ENCODE data around the gene ELOVL3.

Gene ELOVL3

DNA sequence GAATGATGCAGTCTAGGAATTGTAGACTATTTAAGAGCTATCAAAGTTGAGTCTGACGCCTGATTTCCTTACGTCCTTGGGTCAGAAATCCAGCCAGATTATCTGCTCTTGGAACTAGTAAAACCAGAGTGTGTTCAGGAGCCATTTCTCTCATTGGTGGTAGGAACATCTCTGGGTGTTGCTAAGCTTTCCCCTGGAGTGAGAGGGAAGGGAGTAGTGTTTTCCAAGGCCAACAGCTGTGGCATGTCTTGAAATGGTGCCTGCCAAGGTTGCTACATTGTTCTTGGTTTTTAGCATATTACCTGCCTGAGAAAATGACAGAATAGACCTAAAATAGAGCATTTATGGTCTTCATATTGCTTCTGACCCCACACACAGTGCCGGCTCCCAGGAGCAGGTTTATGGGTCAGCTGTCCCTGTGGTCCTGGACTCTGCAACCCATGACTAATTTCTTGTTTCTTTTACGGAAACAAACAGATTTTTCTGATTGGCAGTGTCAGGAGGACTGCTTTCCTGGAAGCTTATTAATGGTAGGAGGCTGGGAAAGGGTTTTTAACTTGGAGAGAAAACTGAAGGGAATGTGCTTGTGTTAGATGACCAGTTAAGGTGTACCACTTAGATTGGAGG, 36.8 kb downstream of the ELOVL3 start:
- DNase-seq (ENCODE audit: insufficient read length) = no peak

DNA sequence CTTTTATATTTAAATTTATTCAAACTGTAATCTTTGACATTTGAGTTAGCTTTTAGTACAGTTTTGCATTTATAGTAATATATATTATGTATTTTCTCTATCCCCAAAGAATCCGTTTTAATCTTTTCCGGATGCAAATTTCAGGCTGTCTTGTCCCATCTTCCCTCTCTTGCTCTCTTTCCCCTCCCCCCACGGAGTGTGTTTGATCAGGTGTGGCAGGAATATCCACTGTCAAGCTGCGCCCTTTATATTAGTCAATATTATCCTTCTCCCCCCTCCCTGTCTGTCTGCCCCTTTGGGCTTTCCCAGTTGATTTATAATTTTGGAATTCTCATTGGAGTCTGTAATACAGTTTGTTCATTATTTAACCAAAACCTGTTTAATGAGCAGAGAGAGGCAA, 38.3 kb downstream of the ELOVL3 start:
- FAIRE-seq (no peak), DNase-seq (ENCODE audit: insufficient read length) (no peak)
- no peak for TF ChIP-seq POLR2AphosphoS5 (IDR thresholded peaks at IDR 0.05; ENCODE audit: low read depth, low read length)
- no peak for TF ChIP-seq TAF1 (IDR thresholded peaks at IDR 0.05; ENCODE audit: borderline replicate concordance, low read depth, low read length)
- TF ChIP-seq POLR2A (IDR thresholded peaks at IDR 0.05; ENCODE audit: low read depth, low read length) = no peak

More for the DNA sequence above, 36.8 kb downstream of the ELOVL3 start:
- no peak for TF ChIP-seq POLR2AphosphoS5 (IDR thresholded peaks at IDR 0.05; ENCODE audit: low read depth, low read length)
- TF ChIP-seq TAF1 (IDR thresholded peaks at IDR 0.05; ENCODE audit: borderline replicate concordance, low read depth, low read length) = no peak
- no peak for TF ChIP-seq POLR2A (IDR thresholded peaks at IDR 0.05; ENCODE audit: low read depth, low read length)
- peak; percentile 27 for FAIRE-seq

- FAIRE-seq = no peak
- DNase-seq (ENCODE audit: insufficient read length) = no peak
- TF ChIP-seq TAF1 (IDR thresholded peaks at IDR 0.05; ENCODE audit: borderline replicate concordance, low read depth, low read length) (no peak), POLR2A (IDR thresholded peaks at IDR 0.05; ENCODE audit: low read depth, low read length) (no peak), POLR2AphosphoS5 (IDR thresholded peaks at IDR 0.05; ENCODE audit: low read depth, low read length) (no peak)
Measured at GRCh38 chr10:102266670-102267069, 40.6 kb downstream of the ELOVL3 start.

DNA sequence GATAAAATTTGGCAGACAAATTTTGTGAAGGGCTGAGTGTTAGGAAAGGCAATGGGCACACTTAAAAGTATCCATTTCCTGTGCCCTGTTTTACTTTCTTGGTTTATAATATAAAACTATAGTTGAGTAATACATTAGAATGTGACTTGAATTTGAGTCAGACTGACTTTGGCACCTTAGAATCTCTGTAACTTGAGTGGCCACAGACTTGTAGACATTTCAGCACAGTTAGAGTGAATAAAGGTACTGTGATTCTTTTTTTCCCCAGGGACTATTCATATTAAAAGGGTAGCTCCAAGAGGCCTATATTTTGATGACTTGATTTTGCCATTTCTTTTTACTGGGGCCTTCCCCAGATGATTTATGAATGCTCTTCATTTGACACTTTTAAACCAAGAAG, 41.6 kb downstream of the ELOVL3 start:
- DNase-seq (ENCODE audit: insufficient read length) = no peak
- TF ChIP-seq TAF1 (IDR thresholded peaks at IDR 0.05; ENCODE audit: borderline replicate concordance, low read depth, low read length) (no peak), POLR2AphosphoS5 (IDR thresholded peaks at IDR 0.05; ENCODE audit: low read depth, low read length) (no peak), POLR2A (IDR thresholded peaks at IDR 0.05; ENCODE audit: low read depth, low read length) (no peak)
- no peak for FAIRE-seq

- DNase-seq (ENCODE audit: insufficient read length) (no peak), FAIRE-seq (no peak)
- TF ChIP-seq POLR2A (IDR thresholded peaks at IDR 0.05; ENCODE audit: low read depth, low read length) (no peak), POLR2AphosphoS5 (IDR thresholded peaks at IDR 0.05; ENCODE audit: low read depth, low read length) (no peak), TAF1 (IDR thresholded peaks at IDR 0.05; ENCODE audit: borderline replicate concordance, low read depth, low read length) (no peak)
Measured at GRCh38 chr10:102268375-102268888, 42.3 kb downstream of the ELOVL3 start.

- DNase-seq (ENCODE audit: insufficient read length) = no peak
Measured at GRCh38 chr10:102269017-102269416, 42.9 kb downstream of the ELOVL3 start.

DNA sequence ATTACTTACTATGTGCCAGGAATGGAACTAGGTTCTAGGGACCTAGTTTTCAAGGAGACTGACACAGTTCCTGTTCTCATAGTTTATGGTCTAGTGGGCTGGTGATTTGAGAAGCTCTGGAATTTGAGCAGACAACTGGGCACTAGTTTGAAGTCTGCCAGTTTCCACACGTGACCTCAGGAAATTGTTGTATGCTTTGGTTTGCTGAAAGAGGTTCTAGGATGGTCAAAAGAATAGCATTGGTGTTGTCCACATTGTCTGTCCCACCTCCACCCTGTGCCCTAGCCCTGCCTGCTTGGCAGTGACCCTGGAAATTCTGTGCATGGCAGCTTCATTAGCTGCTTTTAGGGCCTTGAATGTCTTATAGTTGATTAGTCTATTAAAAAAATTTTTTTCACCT, 48.0 kb downstream of the ELOVL3 start:
- no peak for TF ChIP-seq TAF1 (IDR thresholded peaks at IDR 0.05; ENCODE audit: borderline replicate concordance, low read depth, low read length)
- no peak for TF ChIP-seq POLR2A (IDR thresholded peaks at IDR 0.05; ENCODE audit: low read depth, low read length)
- no peak for TF ChIP-seq POLR2AphosphoS5 (IDR thresholded peaks at IDR 0.05; ENCODE audit: low read depth, low read length)
- no peak for DNase-seq (ENCODE audit: insufficient read length)
- FAIRE-seq = no peak

More at GRCh38 chr10:102269017-102269416, 42.9 kb downstream of the ELOVL3 start:
- no peak for TF ChIP-seq TAF1 (IDR thresholded peaks at IDR 0.05; ENCODE audit: borderline replicate concordance, low read depth, low read length)
- FAIRE-seq = no peak

DNA sequence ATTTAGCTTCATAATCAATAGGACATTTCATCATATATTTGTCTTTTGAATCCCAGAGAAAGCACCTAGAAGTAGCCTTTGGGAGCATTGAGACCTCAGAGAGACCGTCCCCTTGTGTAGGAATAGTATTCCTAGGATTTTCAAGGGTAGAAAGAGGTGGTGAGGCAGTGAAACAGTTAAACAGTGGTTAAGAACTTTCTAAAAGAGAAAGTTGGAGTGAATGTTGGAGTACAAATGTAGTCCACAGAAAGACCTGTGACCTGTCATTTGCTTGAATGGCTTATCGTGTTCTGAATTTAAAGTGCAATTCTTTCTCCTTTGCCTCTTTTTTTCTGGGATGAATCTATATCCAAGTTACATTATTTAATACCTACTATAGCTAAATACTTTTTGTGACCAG, 49.2 kb downstream of the ELOVL3 start:
- TF ChIP-seq POLR2AphosphoS5 (IDR thresholded peaks at IDR 0.05; ENCODE audit: low read depth, low read length) = no peak
- TF ChIP-seq POLR2A (IDR thresholded peaks at IDR 0.05; ENCODE audit: low read depth, low read length) = no peak
- TF ChIP-seq TAF1 (IDR thresholded peaks at IDR 0.05; ENCODE audit: borderline replicate concordance, low read depth, low read length) = no peak
- DNase-seq (ENCODE audit: insufficient read length) = no peak
- FAIRE-seq = no peak

- no peak for DNase-seq (ENCODE audit: insufficient read length)
- FAIRE-seq = no peak
- TF ChIP-seq POLR2A (IDR thresholded peaks at IDR 0.05; ENCODE audit: low read depth, low read length) (no peak), TAF1 (IDR thresholded peaks at IDR 0.05; ENCODE audit: borderline replicate concordance, low read depth, low read length) (no peak), POLR2AphosphoS5 (IDR thresholded peaks at IDR 0.05; ENCODE audit: low read depth, low read length) (no peak)
Measured at GRCh38 chr10:102279104-102279503, 53.0 kb downstream of the ELOVL3 start.

Measured in GM12892 (cell line).